ENCODE data around the gene BCAR3. TPM values are rescaled to one million over a fixed set of nuclear protein-coding genes. Genes with fewer than 3 reads are reported as not detected.
A peak's percentile ranks its signal among the peaks of the same experiment; 100 is the strongest.

Gene BCAR3
- total RNA-seq, 1 donor from 2014 or later: 38.5 TPM

GRCh38 chr1:93648656-93649055 lies 33.0 kb downstream of the BCAR3 start:
- Mint-ChIP-seq H3K27me3 (ENCODE audit: low read depth) (no peaks in the 10 kb centered on the region), H3K9me3 (no peaks in the 10 kb centered on the region), H3K4me3 (no peak overlapping the region), H3K36me3 (ENCODE audit: low read depth) (peaks cover 6% of the 10 kb centered on the region), H3K27ac (ENCODE audit: unreplicated experiment) (peak overlapping the region; percentile 13), H3K4me1 (peaks cover 32% of the 10 kb centered on the region)
- DNase-seq (ENCODE audit: low read depth, low spot score): no peak
- no peak for TF ChIP-seq CTCF (conservative IDR thresholded peaks at IDR 0.05)

GRCh38 chr1:93641527-93641926 lies 40.1 kb downstream of the BCAR3 start:
- no peaks in the 10 kb centered on the region for H3K27me3 Mint-ChIP-seq (ENCODE audit: low read depth)
- H3K27ac Mint-ChIP-seq (ENCODE audit: unreplicated experiment): no peak overlapping the region
- no peak for DNase-seq (ENCODE audit: low read depth, low spot score)
- H3K4me1 Mint-ChIP-seq: peaks cover 58% of the 10 kb centered on the region
- peaks cover 25% of the 10 kb centered on the region for H3K36me3 Mint-ChIP-seq (ENCODE audit: low read depth)
- H3K4me3 Mint-ChIP-seq: no peak overlapping the region
- no peaks in the 10 kb centered on the region for H3K9me3 Mint-ChIP-seq
- TF ChIP-seq CTCF (conservative IDR thresholded peaks at IDR 0.05): no peak

GRCh38 chr1:93640656-93641440 lies 40.8 kb downstream of the BCAR3 start:
- peaks cover 65% of the 10 kb centered on the region for H3K4me1 Mint-ChIP-seq
- H3K27ac Mint-ChIP-seq (ENCODE audit: unreplicated experiment): peak overlapping the region; percentile 83
- TF ChIP-seq CTCF (conservative IDR thresholded peaks at IDR 0.05): no peak
- H3K9me3 Mint-ChIP-seq: no peaks in the 10 kb centered on the region
- H3K36me3 Mint-ChIP-seq (ENCODE audit: low read depth): peaks cover 30% of the 10 kb centered on the region
- no peak overlapping the region for H3K4me3 Mint-ChIP-seq
- DNase-seq (ENCODE audit: low read depth, low spot score): no peak
- H3K27me3 Mint-ChIP-seq (ENCODE audit: low read depth): no peaks in the 10 kb centered on the region

- H3K4me1 Mint-ChIP-seq: peaks cover 68% of the 10 kb centered on the region
- no peak overlapping the region for H3K27ac Mint-ChIP-seq (ENCODE audit: unreplicated experiment)
- TF ChIP-seq CTCF (conservative IDR thresholded peaks at IDR 0.05): no peak
- H3K9me3 Mint-ChIP-seq: no peaks in the 10 kb centered on the region
- no peaks in the 10 kb centered on the region for H3K27me3 Mint-ChIP-seq (ENCODE audit: low read depth)
- DNase-seq (ENCODE audit: low read depth, low spot score): no peak
- H3K4me3 Mint-ChIP-seq: peak overlapping the region; percentile 27
- peaks cover 39% of the 10 kb centered on the region for H3K36me3 Mint-ChIP-seq (ENCODE audit: low read depth)
These were observed 42.7 kb downstream of the BCAR3 start for GRCh38 chr1:93638981-93639380.

GRCh38 chr1:93638307-93638847 lies 43.3 kb downstream of the BCAR3 start:
- Mint-ChIP-seq H3K4me1 (peaks cover 64% of the 10 kb centered on the region), H3K36me3 (ENCODE audit: low read depth) (peaks cover 40% of the 10 kb centered on the region), H3K4me3 (peak overlapping the region; percentile 27), H3K9me3 (no peaks in the 10 kb centered on the region), H3K27me3 (ENCODE audit: low read depth) (no peaks in the 10 kb centered on the region), H3K27ac (ENCODE audit: unreplicated experiment) (peak overlapping the region; percentile 13)
- no peak for TF ChIP-seq CTCF (conservative IDR thresholded peaks at IDR 0.05)
- no peak for DNase-seq (ENCODE audit: low read depth, low spot score)

All from neural crest cell (in vitro differentiated cells).